Mucosa of stomach (tissue), 1 donor: ENCODE results near the gene MYO1B.

Experiments
- H3K27me3 ChIP-seq: one replicate; pipeline ENCODE4 v1.7.0; 2013; ENCODE audit warnings: mild to moderate bottlenecking, low read length; ENCODE audit not compliant: control insufficient read depth, insufficient read depth
- H3K36me3 ChIP-seq: one replicate; pipeline ENCODE4 v1.7.0; 2013; ENCODE audit warnings: low read length; ENCODE audit not compliant: control insufficient read depth, insufficient read depth
- H3K4me1 ChIP-seq: one replicate; pipeline ENCODE4 v1.7.0; 2013; ENCODE audit warnings: mild to moderate bottlenecking, low read length; ENCODE audit not compliant: control insufficient read depth, insufficient read depth
- H3K4me3 ChIP-seq: one replicate; pipeline ENCODE4 v1.7.0; 2013; ENCODE audit warnings: low read length
- H3K9ac ChIP-seq: one replicate; pipeline ENCODE4 v1.7.0; 2013; ENCODE audit warnings: mild to moderate bottlenecking, low read length, moderate library complexity
- H3K9me3 ChIP-seq: one replicate; pipeline ENCODE4 v1.7.0; 2013; ENCODE audit warnings: mild to moderate bottlenecking, low read length, moderate library complexity; ENCODE audit not compliant: control insufficient read depth
- donor health status: Pancreatic carcinoma.

The MYO1B gene

DNA sequence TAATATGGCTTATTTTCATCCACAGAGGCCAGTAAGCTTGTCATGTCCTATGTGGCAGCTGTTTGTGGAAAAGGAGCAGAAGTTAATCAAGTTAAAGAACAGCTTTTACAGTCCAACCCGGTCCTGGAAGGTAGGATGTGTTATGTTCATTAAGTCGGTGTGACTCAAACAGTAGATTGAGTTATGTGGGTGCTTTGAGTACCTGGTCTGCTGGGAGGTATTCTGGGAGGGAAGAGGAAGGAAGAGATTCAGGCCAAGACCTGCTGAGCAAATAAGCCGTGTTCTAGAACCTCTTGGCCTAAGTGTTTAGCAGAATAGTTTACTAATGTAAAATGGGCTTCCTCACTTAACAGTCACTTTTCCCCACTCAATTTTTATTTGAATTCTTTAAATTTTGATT, 96.2 kb downstream of the MYO1B start:
- Histone ChIP-seq H3K36me3 (no peaks in the 10 kb centered on the region), H3K4me3 (no peak overlapping the region), H3K9me3 (no peaks in the 10 kb centered on the region), H3K4me1 (no peaks in the 10 kb centered on the region), H3K9ac (no peak overlapping the region), H3K27me3 (no peaks in the 10 kb centered on the region)

DNA sequence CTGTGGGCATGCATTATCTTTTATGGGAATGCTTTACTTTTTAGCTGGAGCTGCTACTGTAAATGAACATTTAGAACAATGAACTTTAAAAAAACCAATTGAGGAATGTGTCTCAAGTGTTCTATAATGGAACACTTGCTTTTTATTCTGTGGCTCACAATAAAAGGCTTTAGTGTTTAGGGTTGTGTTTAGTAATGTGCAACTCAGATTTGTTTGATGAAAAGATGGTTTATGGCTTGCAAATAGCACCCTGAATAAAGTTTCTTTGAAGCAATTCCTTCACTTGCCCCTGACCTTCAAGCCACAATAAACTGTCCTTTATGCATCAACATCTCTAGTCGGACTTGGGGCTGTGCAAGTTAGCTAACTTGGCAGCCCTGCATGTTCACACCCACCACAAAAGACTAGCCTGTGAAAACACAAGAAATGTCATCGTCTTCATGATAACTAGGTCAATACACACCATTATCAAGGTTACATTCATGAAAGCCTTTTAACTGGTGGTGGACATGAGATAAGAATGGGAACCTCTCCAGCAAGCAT, 98.7 kb downstream of the MYO1B start:
- no peak overlapping the region for H3K9ac ChIP-seq
- no peaks in the 10 kb centered on the region for H3K36me3 ChIP-seq
- H3K9me3 ChIP-seq: no peaks in the 10 kb centered on the region
- no peaks in the 10 kb centered on the region for H3K27me3 ChIP-seq
- H3K4me3 ChIP-seq: no peak overlapping the region
- no peaks in the 10 kb centered on the region for H3K4me1 ChIP-seq

DNA sequence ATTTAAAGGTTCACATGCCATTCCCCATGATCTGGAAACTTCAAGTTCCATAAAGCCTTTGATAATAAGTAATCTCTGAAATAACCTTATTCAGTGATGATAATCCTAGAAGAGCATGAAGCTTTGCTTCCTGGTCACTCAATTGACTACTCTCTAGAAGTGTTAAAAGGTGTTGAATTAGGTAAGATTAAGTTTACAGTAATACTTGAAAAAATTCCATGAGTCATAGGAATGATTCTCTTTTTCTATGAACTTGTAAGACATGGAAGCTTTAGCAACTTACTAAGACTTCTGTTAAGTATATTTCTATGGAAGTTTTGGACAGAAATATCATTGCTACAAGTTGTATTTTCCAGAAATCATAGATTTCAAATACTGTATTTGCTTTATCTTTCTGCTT, 100.6 kb downstream of the MYO1B start:
- Histone ChIP-seq H3K36me3 (no peaks in the 10 kb centered on the region), H3K4me3 (no peak overlapping the region), H3K9ac (no peak overlapping the region), H3K27me3 (no peaks in the 10 kb centered on the region), H3K9me3 (no peaks in the 10 kb centered on the region), H3K4me1 (no peaks in the 10 kb centered on the region)

DNA sequence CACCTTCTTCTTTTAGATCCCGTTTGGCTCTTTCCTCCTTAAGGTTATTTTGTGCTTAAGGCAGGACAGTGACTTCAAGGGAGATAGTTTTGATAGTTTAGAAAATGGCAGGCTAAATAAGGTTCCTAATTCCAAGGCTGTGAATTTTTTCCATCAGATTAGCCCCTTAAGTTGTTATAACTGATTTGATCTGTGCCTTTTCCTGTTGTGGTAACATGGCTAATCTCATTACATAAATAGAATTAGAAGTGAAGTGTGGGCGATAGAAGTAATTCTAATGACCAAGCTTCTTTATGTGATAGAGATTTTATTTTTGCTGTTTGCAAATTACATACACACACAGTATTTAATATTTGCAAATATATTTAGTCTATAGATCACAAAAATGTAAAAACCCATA, 102.0 kb downstream of the MYO1B start:
- no peaks in the 10 kb centered on the region for H3K4me1 ChIP-seq
- H3K4me3 ChIP-seq: no peak overlapping the region
- H3K9ac ChIP-seq: no peak overlapping the region
- no peaks in the 10 kb centered on the region for H3K27me3 ChIP-seq
- H3K36me3 ChIP-seq: no peaks in the 10 kb centered on the region
- H3K9me3 ChIP-seq: no peaks in the 10 kb centered on the region

DNA sequence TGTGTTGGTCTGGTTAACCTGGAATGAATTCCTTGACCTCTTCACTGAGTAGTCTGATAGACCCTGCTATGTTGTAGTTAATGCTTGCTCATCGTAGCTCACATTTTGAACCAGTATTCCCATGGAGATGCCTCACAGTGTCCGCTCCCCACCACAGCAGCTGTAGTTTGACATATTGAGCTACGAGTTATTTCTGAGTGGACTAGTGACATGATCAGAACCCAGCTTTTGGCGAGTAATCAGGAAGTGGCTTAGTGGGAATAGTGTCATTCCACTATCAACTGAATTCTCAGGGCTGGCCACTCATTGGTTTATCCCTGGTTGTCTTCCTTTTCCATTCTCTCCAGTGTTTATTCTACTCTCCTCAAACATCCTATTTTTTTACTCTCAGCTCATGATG, 102.7 kb downstream of the MYO1B start:
- no peak overlapping the region for H3K4me3 ChIP-seq
- no peaks in the 10 kb centered on the region for H3K9me3 ChIP-seq
- H3K36me3 ChIP-seq: no peaks in the 10 kb centered on the region
- no peak overlapping the region for H3K9ac ChIP-seq
- H3K27me3 ChIP-seq: no peaks in the 10 kb centered on the region
- H3K4me1 ChIP-seq: no peaks in the 10 kb centered on the region

DNA sequence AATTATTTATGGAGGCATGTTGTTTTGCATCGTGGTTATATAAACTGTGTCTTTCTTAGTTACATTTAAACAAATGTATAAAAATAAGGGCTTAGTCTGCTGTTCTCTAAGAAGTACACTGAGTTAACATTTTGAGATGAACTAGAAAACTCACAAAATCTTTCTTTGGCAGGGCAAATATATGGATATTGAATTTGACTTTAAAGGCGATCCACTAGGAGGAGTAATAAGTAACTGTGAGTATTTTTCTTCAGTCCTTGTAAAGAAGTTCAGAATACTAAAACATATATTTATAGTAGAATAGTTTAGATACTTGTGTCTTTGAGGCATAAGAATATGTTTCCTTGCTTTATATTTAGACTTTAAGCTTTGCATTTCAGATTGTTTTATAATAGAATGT, 104.8 kb downstream of the MYO1B start:
- H3K9me3 ChIP-seq: no peaks in the 10 kb centered on the region
- H3K27me3 ChIP-seq: no peaks in the 10 kb centered on the region
- no peaks in the 10 kb centered on the region for H3K36me3 ChIP-seq
- no peak overlapping the region for H3K4me3 ChIP-seq
- H3K4me1 ChIP-seq: no peaks in the 10 kb centered on the region
- H3K9ac ChIP-seq: no peak overlapping the region

DNA sequence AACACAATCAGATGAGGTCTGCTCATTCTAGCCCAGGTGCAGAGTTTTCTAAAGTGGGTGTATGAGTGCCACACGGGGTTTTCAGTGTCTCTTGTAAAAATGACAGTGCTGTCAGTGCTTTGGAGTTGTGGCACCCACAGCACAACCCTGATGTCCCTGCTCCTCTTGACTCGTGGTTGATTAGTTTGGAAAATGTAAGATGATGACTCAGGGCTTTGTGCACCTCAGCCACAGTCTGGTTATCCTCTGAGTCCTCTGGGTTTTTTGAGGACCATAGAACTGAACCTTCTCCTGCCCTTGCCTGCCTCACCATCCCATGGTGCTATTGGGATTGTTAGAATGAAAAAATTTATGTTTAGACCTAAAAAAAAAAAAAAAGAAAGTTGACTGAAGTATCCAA, 105.6 kb downstream of the MYO1B start:
- no peak overlapping the region for H3K4me3 ChIP-seq
- H3K36me3 ChIP-seq: no peaks in the 10 kb centered on the region
- no peaks in the 10 kb centered on the region for H3K4me1 ChIP-seq
- no peaks in the 10 kb centered on the region for H3K9me3 ChIP-seq
- H3K9ac ChIP-seq: no peak overlapping the region
- H3K27me3 ChIP-seq: no peaks in the 10 kb centered on the region

DNA sequence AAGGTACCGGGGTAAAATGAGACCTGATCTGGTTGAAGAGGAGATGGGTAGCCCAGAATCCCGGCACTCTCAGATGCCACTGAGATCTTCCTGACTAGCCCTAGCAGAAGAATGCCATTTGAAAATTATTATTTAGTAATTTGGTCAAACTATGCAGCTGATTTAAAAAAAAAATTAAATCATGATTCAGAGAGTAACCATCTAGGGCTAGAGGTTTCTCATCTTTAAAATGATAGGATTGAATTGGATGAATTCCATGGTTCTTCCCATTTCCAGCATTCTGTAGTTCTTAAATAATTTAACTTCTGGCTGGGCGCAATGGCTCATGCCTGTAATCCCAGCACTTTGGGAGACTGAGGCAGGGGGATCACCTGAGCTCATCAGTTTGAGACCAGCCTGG, 106.1 kb downstream of the MYO1B start:
- H3K9me3 ChIP-seq: no peaks in the 10 kb centered on the region
- H3K4me1 ChIP-seq: no peaks in the 10 kb centered on the region
- no peak overlapping the region for H3K9ac ChIP-seq
- no peaks in the 10 kb centered on the region for H3K27me3 ChIP-seq
- no peaks in the 10 kb centered on the region for H3K36me3 ChIP-seq
- H3K4me3 ChIP-seq: no peak overlapping the region

DNA sequence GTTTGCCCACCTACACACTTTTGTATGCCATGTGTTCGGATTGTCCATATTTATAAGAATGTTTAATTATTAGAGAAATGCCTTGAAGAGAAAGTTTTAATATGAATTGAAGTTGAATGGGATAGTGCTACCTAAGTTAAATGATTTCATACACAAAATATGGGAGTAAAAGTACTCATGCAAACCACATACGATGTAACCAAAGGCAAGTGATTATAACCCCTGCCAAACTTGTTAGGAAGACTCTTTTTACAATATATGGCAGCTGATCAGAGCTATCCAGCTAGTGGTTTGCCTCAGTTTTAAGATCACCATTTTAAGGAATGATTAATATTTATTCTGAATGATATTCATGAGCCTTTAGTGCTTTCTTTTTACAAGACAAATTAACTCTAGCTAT, 106.7 kb downstream of the MYO1B start:
- Histone ChIP-seq H3K4me1 (no peaks in the 10 kb centered on the region), H3K9ac (no peak overlapping the region), H3K36me3 (no peaks in the 10 kb centered on the region), H3K27me3 (no peaks in the 10 kb centered on the region), H3K4me3 (no peak overlapping the region), H3K9me3 (no peaks in the 10 kb centered on the region)

DNA sequence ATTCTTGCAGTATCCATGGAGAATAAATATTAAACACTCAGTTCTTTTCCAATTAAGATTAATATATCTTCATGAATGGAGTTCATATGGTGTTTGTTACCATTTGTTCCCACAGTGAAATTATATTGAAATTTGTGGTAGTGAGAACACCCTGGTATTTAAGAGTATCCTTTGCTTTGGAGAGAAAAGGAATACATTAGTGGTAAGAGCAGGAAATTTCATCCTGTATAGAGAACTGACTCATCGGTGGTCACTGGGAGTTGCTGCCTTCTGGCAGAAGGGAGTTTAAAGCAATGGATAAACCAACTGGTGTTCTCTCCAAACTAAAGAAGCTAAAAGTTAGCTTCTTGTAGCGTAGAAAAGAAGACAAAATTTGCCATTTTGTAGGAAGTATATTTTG, 107.3 kb downstream of the MYO1B start:
- Histone ChIP-seq H3K27me3 (no peaks in the 10 kb centered on the region), H3K9me3 (no peaks in the 10 kb centered on the region), H3K36me3 (no peaks in the 10 kb centered on the region), H3K9ac (no peak overlapping the region), H3K4me1 (no peaks in the 10 kb centered on the region), H3K4me3 (no peak overlapping the region)

DNA sequence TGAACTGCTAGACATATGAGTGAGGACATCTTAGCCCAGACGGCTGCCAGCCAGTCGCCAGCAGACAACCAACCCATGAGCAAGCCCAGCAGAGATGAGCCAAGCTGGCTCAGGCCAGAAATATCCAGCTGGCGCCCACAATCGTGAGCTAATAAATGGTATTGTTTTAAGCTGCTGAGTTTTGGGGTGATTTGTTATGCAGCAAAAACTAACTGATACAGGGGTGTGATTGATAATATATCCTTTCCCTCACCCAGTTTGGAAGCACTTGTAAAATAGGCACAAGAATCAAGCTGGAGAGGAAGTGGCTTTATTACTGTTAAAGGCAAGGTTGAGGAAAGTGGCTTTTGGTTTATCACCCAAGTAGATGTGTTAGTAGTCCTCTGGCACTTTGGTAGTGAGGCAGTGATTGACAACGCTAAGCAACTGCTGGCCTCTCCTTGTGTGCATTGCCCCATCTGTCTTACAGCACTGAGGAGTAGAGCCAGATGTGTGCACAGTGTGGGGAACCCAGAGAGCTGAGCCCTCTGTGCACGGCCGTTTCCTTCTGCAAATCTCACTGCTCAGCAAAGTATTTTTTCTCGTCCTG, 110.1 kb downstream of the MYO1B start:
- no peaks in the 10 kb centered on the region for H3K27me3 ChIP-seq

DNA sequence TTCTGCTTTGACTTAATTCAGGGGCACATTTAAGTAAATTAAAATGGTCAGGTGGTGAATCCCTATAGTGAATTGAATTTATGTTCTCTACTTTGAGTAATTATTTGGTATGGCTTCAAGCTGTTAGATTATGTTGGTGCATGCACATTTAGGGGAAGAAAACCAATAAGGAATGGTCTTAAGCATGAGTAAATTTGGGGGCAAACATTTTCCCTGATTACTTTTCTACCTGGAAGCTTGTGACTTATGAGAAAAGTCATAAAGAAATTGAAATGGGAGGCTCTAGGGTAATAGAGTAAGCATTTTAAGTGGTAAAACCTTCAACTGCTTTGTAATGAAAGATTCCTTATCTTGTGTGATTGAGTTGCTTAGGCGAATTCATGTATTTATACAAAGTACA, 112.5 kb downstream of the MYO1B start:
- H3K27me3 ChIP-seq: no peaks in the 10 kb centered on the region
- H3K36me3 ChIP-seq: no peaks in the 10 kb centered on the region
- H3K4me1 ChIP-seq: peaks cover 5% of the 10 kb centered on the region
- H3K9ac ChIP-seq: no peak overlapping the region
- no peak overlapping the region for H3K4me3 ChIP-seq
- H3K9me3 ChIP-seq: no peaks in the 10 kb centered on the region

More for the DNA sequence above, 110.1 kb downstream of the MYO1B start:
- H3K36me3 ChIP-seq: no peaks in the 10 kb centered on the region
- H3K4me3 ChIP-seq: no peak overlapping the region
- no peak overlapping the region for H3K9ac ChIP-seq
- no peaks in the 10 kb centered on the region for H3K9me3 ChIP-seq
- peaks cover 5% of the 10 kb centered on the region for H3K4me1 ChIP-seq
